Measurements from ENCODE around the gene ABCC6. TPM values are rescaled to one million over a fixed set of nuclear protein-coding genes. Genes with fewer than 3 reads are reported as not detected.
"Not testable (repeated sequence)": the region's sequence is repeated elsewhere in the genome, so short reads cannot be mapped to it uniquely, and the experiment has no call there.

Gene ABCC6
- total RNA-seq, 3 donors from 2014 or later: not detected

GRCh38 chr16:16188827-16189226, 34.5 kb downstream of the ABCC6 start:
- DNase-seq: no peak
- no peak overlapping the region for H3K4me3 Mint-ChIP-seq
- no peak for ATAC-seq
- H3K4me1 Mint-ChIP-seq (ENCODE audit: low read depth): no peaks in the 10 kb centered on the region
- H3K36me3 Mint-ChIP-seq (ENCODE audit: insufficient read depth): no peaks in the 10 kb centered on the region
- H3K27me3 Mint-ChIP-seq (ENCODE audit: low read depth): peaks cover 4% of the 10 kb centered on the region
- H3K9me3 Mint-ChIP-seq: no peaks in the 10 kb centered on the region

GRCh38 chr16:16186820-16187219, 36.5 kb downstream of the ABCC6 start:
- H3K4me1 Mint-ChIP-seq (ENCODE audit: low read depth): no peaks in the 10 kb centered on the region
- no peaks in the 10 kb centered on the region for H3K36me3 Mint-ChIP-seq (ENCODE audit: insufficient read depth)
- DNase-seq: no peak
- peaks cover 1% of the 10 kb centered on the region for H3K27me3 Mint-ChIP-seq (ENCODE audit: low read depth)
- no peaks in the 10 kb centered on the region for H3K9me3 Mint-ChIP-seq
- no peak overlapping the region for H3K4me3 Mint-ChIP-seq
- no peak for ATAC-seq

- Mint-ChIP-seq H3K4me1 (ENCODE audit: low read depth) (no peaks in the 10 kb centered on the region), H3K9me3 (no peaks in the 10 kb centered on the region), H3K27me3 (ENCODE audit: low read depth) (peaks cover 1% of the 10 kb centered on the region), H3K4me3 (no peak overlapping the region), H3K36me3 (ENCODE audit: insufficient read depth) (no peaks in the 10 kb centered on the region)
- DNase-seq: no peak
- ATAC-seq: no peak
Observed at GRCh38 chr16:16185095-16185494, 38.2 kb downstream of the ABCC6 start.

GRCh38 chr16:16184594-16184993, 38.7 kb downstream of the ABCC6 start:
- no peak for ATAC-seq
- H3K27me3 Mint-ChIP-seq (ENCODE audit: low read depth): peaks cover 1% of the 10 kb centered on the region
- no peak overlapping the region for H3K4me3 Mint-ChIP-seq

GRCh38 chr16:16183562-16183961, 39.7 kb downstream of the ABCC6 start:
- no peak for ATAC-seq
- Mint-ChIP-seq H3K4me3 (no peak overlapping the region), H3K36me3 (ENCODE audit: insufficient read depth) (no peaks in the 10 kb centered on the region), H3K4me1 (ENCODE audit: low read depth) (no peaks in the 10 kb centered on the region), H3K9me3 (no peaks in the 10 kb centered on the region), H3K27me3 (ENCODE audit: low read depth) (peaks cover 1% of the 10 kb centered on the region)
- DNase-seq: no peak

More at GRCh38 chr16:16184594-16184993, 38.7 kb downstream of the ABCC6 start:
- DNase-seq: no peak
- Mint-ChIP-seq H3K4me1 (ENCODE audit: low read depth) (no peaks in the 10 kb centered on the region), H3K36me3 (ENCODE audit: insufficient read depth) (no peaks in the 10 kb centered on the region), H3K9me3 (no peaks in the 10 kb centered on the region)

GRCh38 chr16:16182918-16183317, 40.4 kb downstream of the ABCC6 start:
- ATAC-seq (no peak), DNase-seq (no peak)
- Mint-ChIP-seq H3K27me3 (ENCODE audit: low read depth) (peaks cover 1% of the 10 kb centered on the region), H3K4me3 (no peak overlapping the region), H3K4me1 (ENCODE audit: low read depth) (no peaks in the 10 kb centered on the region), H3K9me3 (no peaks in the 10 kb centered on the region), H3K36me3 (ENCODE audit: insufficient read depth) (no peaks in the 10 kb centered on the region)

GRCh38 chr16:16181748-16182147, 41.5 kb downstream of the ABCC6 start:
- H3K9me3 Mint-ChIP-seq; H3K4me1 Mint-ChIP-seq (ENCODE audit: low read depth); H3K4me3 Mint-ChIP-seq; H3K27me3 Mint-ChIP-seq (ENCODE audit: low read depth); DNase-seq; H3K36me3 Mint-ChIP-seq (ENCODE audit: insufficient read depth); ATAC-seq: not testable (repeated sequence)

GRCh38 chr16:16178455-16179162, 44.7 kb downstream of the ABCC6 start:
- Mint-ChIP-seq H3K9me3 (peaks cover 6% of the 10 kb centered on the region), H3K4me3 (no peak overlapping the region), H3K27me3 (ENCODE audit: low read depth) (no peaks in the 10 kb centered on the region), H3K36me3 (ENCODE audit: insufficient read depth) (no peaks in the 10 kb centered on the region), H3K4me1 (ENCODE audit: low read depth) (no peaks in the 10 kb centered on the region)
- DNase-seq (no peak), ATAC-seq (no peak)

- ATAC-seq: no peak
- no peak for DNase-seq
- Mint-ChIP-seq H3K27me3 (ENCODE audit: low read depth) (no peaks in the 10 kb centered on the region), H3K4me1 (ENCODE audit: low read depth) (no peaks in the 10 kb centered on the region), H3K4me3 (no peak overlapping the region), H3K36me3 (ENCODE audit: insufficient read depth) (no peaks in the 10 kb centered on the region), H3K9me3 (peaks cover 6% of the 10 kb centered on the region)
Observed at GRCh38 chr16:16176328-16176727, 47.0 kb downstream of the ABCC6 start.

GRCh38 chr16:16175296-16175695, 48.0 kb downstream of the ABCC6 start:
- ATAC-seq (no peak), DNase-seq (no peak)
- Mint-ChIP-seq H3K4me3 (no peak overlapping the region), H3K27me3 (ENCODE audit: low read depth) (no peaks in the 10 kb centered on the region), H3K4me1 (ENCODE audit: low read depth) (no peaks in the 10 kb centered on the region), H3K9me3 (peaks cover 6% of the 10 kb centered on the region), H3K36me3 (ENCODE audit: insufficient read depth) (no peaks in the 10 kb centered on the region)

- Mint-ChIP-seq H3K36me3 (ENCODE audit: insufficient read depth) (no peaks in the 10 kb centered on the region), H3K4me3 (no peak overlapping the region), H3K9me3 (peaks cover 6% of the 10 kb centered on the region), H3K27me3 (ENCODE audit: low read depth) (no peaks in the 10 kb centered on the region), H3K4me1 (ENCODE audit: low read depth) (no peaks in the 10 kb centered on the region)
- DNase-seq (no peak), ATAC-seq (no peak)
Observed at GRCh38 chr16:16172991-16173390, 50.3 kb downstream of the ABCC6 start.

GRCh38 chr16:16171332-16171919, 51.9 kb downstream of the ABCC6 start:
- DNase-seq (no peak), ATAC-seq (no peak)
- no peaks in the 10 kb centered on the region for H3K4me1 Mint-ChIP-seq (ENCODE audit: low read depth)
- H3K27me3 Mint-ChIP-seq (ENCODE audit: low read depth): no peaks in the 10 kb centered on the region
- peaks cover 5% of the 10 kb centered on the region for H3K9me3 Mint-ChIP-seq
- no peak overlapping the region for H3K4me3 Mint-ChIP-seq
- no peaks in the 10 kb centered on the region for H3K36me3 Mint-ChIP-seq (ENCODE audit: insufficient read depth)

- DNase-seq (no peak), ATAC-seq (no peak)
- no peaks in the 10 kb centered on the region for H3K4me1 Mint-ChIP-seq (ENCODE audit: low read depth)
- no peaks in the 10 kb centered on the region for H3K27me3 Mint-ChIP-seq (ENCODE audit: low read depth)
- no peak overlapping the region for H3K4me3 Mint-ChIP-seq
- H3K36me3 Mint-ChIP-seq (ENCODE audit: insufficient read depth): no peaks in the 10 kb centered on the region
- H3K9me3 Mint-ChIP-seq: no peaks in the 10 kb centered on the region
Observed at GRCh38 chr16:16169615-16170014, 53.7 kb downstream of the ABCC6 start.

- no peaks in the 10 kb centered on the region for H3K27me3 Mint-ChIP-seq (ENCODE audit: low read depth)
- H3K4me1 Mint-ChIP-seq (ENCODE audit: low read depth): no peaks in the 10 kb centered on the region
- ATAC-seq (no peak), DNase-seq (no peak)
- H3K36me3 Mint-ChIP-seq (ENCODE audit: insufficient read depth): no peaks in the 10 kb centered on the region
- H3K9me3 Mint-ChIP-seq: no peaks in the 10 kb centered on the region
- no peak overlapping the region for H3K4me3 Mint-ChIP-seq
Observed at GRCh38 chr16:16168431-16168830, 54.9 kb downstream of the ABCC6 start.

GRCh38 chr16:16167927-16168326, 55.4 kb downstream of the ABCC6 start:
- no peak overlapping the region for H3K4me3 Mint-ChIP-seq
- no peaks in the 10 kb centered on the region for H3K36me3 Mint-ChIP-seq (ENCODE audit: insufficient read depth)
- DNase-seq (no peak), ATAC-seq (no peak)
- no peaks in the 10 kb centered on the region for H3K9me3 Mint-ChIP-seq
- H3K27me3 Mint-ChIP-seq (ENCODE audit: low read depth): no peaks in the 10 kb centered on the region
- H3K4me1 Mint-ChIP-seq (ENCODE audit: low read depth): no peaks in the 10 kb centered on the region
